GM12878 (cell line): Measurements from ENCODE around the gene NPAS3. TPM values are rescaled to one million over a fixed set of nuclear protein-coding genes. Genes with fewer than 3 reads are reported as not detected.

Experiments
- BHLHE40 ChIP-seq, 2 experiments: fragments of 450-650 bp in 1 of 2; IDR thresholded peaks; 2 replicates each; pipeline ENCODE4 v1.6.1; 2011 to 2017; ENCODE audit warnings: low read depth in 2 of 2, borderline replicate concordance in 1 of 2, improper control_type of control experiment in 1 of 2, low read length in 1 of 2, mild to moderate bottlenecking in 1 of 2
- CBFB ChIP-seq: IDR thresholded peaks from 2 replicates; pipeline ENCODE4 v1.6.1; 2016; ENCODE audit warnings: antibody characterized with exemption, low read depth
- CEBPB ChIP-seq, 2 experiments: fragments of 150-350 bp in 1 of 2; IDR thresholded peaks; 2 replicates each; pipeline ENCODE4 v1.6.1; 2012 to 2014; ENCODE audit warnings: low read depth in 2 of 2, low read length in 2 of 2, borderline replicate concordance in 1 of 2, inconsistent platforms in 1 of 2
- CHD1 ChIP-seq: IDR thresholded peaks from 2 replicates; pipeline ENCODE4 v1.6.1; 2012; ENCODE audit warnings: low read depth, low read length, improper control_type of control experiment
- CREB1 ChIP-seq: IDR thresholded peaks from 2 replicates; pipeline ENCODE4 v1.6.1; 2012; ENCODE audit warnings: low read depth, mild to moderate bottlenecking, inconsistent platforms
- DPF2 ChIP-seq: fragments of 450-650 bp; IDR thresholded peaks from 2 replicates; pipeline ENCODE4 v1.6.1; 2017; ENCODE audit warnings: mild to moderate bottlenecking
- ESRRA ChIP-seq: IDR thresholded peaks from 2 replicates; pipeline ENCODE4 v1.6.1; 2012; ENCODE audit warnings: mild to moderate bottlenecking, low read length, improper control_type of control experiment
- IKZF1 ChIP-seq: fragments of 450-650 bp; conservative IDR thresholded peaks from 2 replicates; pipeline ENCODE4 v1.6.1; 2017; ENCODE audit warnings: antibody characterized with exemption, mild to moderate bottlenecking
- IKZF2 ChIP-seq, 2 experiments: fragments of 450-650 bp; IDR thresholded peaks; 2 replicates each; pipeline ENCODE4 v1.6.1; 2017; ENCODE audit warnings: mild to moderate bottlenecking in 2 of 2, moderate library complexity in 2 of 2
- KDM1A ChIP-seq: fragments of 200-600 bp; sonication (generic); IDR thresholded peaks from 2 replicates; pipeline ENCODE4 v1.6.1; 2016; ENCODE audit warnings: borderline replicate concordance
- MYC ChIP-seq: IDR thresholded peaks from 2 replicates; pipeline ENCODE4 v1.6.1; 2011; ENCODE audit warnings: mild to moderate bottlenecking, low read length, moderate library complexity, inconsistent platforms; ENCODE audit not compliant: insufficient read depth, insufficient replicate concordance, insufficient read length, severe bottlenecking
- NFYA ChIP-seq: IDR thresholded peaks from 2 replicates; pipeline ENCODE4 v1.6.1; 2011; ENCODE audit warnings: low read depth, mild to moderate bottlenecking, low read length, improper control_type of control experiment, borderline replicate concordance
- NR2F1 ChIP-seq: fragments of 450-650 bp; conservative IDR thresholded peaks from 2 replicates; pipeline ENCODE4 v1.6.1; 2017; ENCODE audit warnings: mild to moderate bottlenecking
- RAD21 ChIP-seq: IDR thresholded peaks from 2 replicates; pipeline ENCODE4 v1.6.1; 2011; ENCODE audit warnings: mild to moderate bottlenecking, low read depth, low read length, moderate library complexity; ENCODE audit not compliant: insufficient read depth
- SIN3A ChIP-seq: IDR thresholded peaks from 2 replicates; pipeline ENCODE4 v1.6.1; 2012; ENCODE audit warnings: low read depth, low read length, improper control_type of control experiment
- SUZ12 ChIP-seq: fragments of 200-600 bp; sonication (generic); IDR thresholded peaks from one replicate; pipeline ENCODE4 v1.6.1; 2018; ENCODE audit warnings: antibody characterized with exemption, mild to moderate bottlenecking; ENCODE audit not compliant: unreplicated experiment
- ZBED1 ChIP-seq: IDR thresholded peaks from 2 replicates; pipeline ENCODE4 v1.6.1; 2016; ENCODE audit warnings: borderline replicate concordance
- polyA plus RNA-seq, 11 experiments: library from polyadenylated mRNA; depleted of rRNA in 4 of 11; unstranded in 6 of 11; stranded (reverse) in 5 of 11; fragments of >200 nt; fragmentation: Nextera tagmentation in 4 of 11; fragmentation: Illumina TruSeq in 1 of 11; extraction: Ambion mirVana in 4 of 11; extraction: Trizol in 1 of 11; gene quantifications; 1 replicate in 1 of 11; 2 replicates in 10 of 11; pipeline versions ENCODE4 v1.2.1 to v1.2.3, GENCODE V29; 2011 to 2016; ENCODE audit warnings: inconsistent platforms in 2 of 11, missing spikeins in 2 of 11, low read depth in 1 of 11
- total RNA-seq, 4 experiments: library from RNA; depleted of rRNA in 3 of 4; stranded (reverse); fragments of >200 nt in 3 of 4; fragmentation: Illumina TruSeq in 1 of 4; extraction: Trizol in 1 of 4; gene quantifications; 2 replicates each; pipeline versions ENCODE4 v1.2.1 to v1.2.3, GENCODE V29; 2013 to 2021
- TF ChIP-seq, protein P1 (sequence below): IDR thresholded peaks from 2 replicates; pipeline ENCODE4 v1.6.1; 2011; ENCODE audit warnings: low read depth, low read length, improper control_type of control experiment, borderline replicate concordance
- TF ChIP-seq, protein P2 (sequence below): fragments of 450-650 bp; IDR thresholded peaks from 2 replicates; pipeline ENCODE4 v1.6.1; 2016; ENCODE audit warnings: mild to moderate bottlenecking, moderate library complexity, borderline replicate concordance
- TF ChIP-seq, protein P3 (sequence below): IDR thresholded peaks from 2 replicates; pipeline ENCODE4 v1.6.1; 2011; ENCODE audit warnings: low read depth, mild to moderate bottlenecking, low read length, moderate library complexity, borderline replicate concordance; ENCODE audit errors: extremely low read depth
- TF ChIP-seq, protein P4 (sequence below): fragments of 450-650 bp; IDR thresholded peaks from 2 replicates; pipeline ENCODE4 v1.6.1; 2017; ENCODE audit warnings: antibody characterized with exemption, mild to moderate bottlenecking, moderate library complexity

Gene NPAS3
- total and polyA plus RNA-seq, 10 of the 15 experiments (the other 5 are each of a cell fraction or from before 2014, with no cell fraction given), result under 0.01 to 2.7 (median 0.03) TPM; not detected in 6

DNA sequence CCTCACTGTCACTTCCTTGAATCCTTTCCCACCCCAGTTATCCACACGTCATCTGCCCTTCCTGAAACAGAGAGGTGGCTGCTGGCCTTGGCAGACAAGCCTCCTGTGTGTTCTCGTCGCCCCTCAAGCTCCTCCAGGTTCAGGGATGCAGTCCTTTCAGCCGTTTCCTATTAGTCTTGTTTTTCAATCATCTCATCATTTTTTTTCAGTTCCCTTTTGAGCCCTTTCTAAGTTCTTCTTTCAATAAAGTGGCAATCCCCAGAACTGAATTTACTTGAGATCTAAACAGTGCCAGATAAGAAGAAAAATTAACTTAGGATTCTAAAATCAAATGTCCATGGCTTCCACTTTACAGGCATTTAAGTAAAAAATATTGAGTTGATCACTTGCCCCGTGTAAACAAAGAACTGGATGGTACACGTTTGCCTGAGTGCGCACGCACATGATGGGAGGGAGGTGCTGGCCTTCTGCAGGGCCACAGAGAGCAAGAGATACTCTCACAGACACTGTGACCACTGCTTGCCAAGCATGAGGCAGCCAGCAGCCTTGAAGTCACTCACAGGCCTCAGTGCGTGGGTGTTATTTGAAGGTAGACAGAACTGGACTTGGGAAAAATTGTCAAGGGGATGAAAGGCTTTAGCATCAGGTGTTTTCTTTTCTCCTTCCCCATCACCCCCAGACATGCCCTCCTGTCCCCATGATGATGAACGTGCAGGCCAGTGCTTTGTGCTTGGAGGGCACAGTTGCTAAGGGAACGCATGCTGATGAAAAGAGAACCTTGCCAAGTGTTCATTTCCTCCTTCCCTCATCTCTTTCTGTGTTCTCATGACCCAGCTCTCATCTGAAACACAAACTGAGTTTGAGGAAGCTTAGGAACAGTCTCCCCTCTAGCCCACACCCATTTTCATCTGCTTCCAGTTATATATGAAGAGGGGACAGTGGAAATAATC, 603.9 kb downstream of the NPAS3 start (continued):
- TF ChIP-seq, protein P1, sequence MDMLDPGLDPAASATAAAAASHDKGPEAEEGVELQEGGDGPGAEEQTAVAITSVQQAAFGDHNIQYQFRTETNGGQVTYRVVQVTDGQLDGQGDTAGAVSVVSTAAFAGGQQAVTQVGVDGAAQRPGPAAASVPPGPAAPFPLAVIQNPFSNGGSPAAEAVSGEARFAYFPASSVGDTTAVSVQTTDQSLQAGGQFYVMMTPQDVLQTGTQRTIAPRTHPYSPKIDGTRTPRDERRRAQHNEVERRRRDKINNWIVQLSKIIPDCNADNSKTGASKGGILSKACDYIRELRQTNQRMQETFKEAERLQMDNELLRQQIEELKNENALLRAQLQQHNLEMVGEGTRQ, result no peak
- peak in 1 of 2 experiments; percentile 46; a peak in 1 of 4 replicates for TF ChIP-seq BHLHE40 (IDR thresholded peaks at IDR 0.05; ENCODE audit: borderline replicate concordance in 1 of 2, low read depth in 2 of 2, low read length in 1 of 2)
- peak; percentile 58 to 71; a peak in 3 of 4 replicates for TF ChIP-seq IKZF2 (IDR thresholded peaks at IDR 0.05)
- TF ChIP-seq RAD21, result no peak
- TF ChIP-seq, protein P2, sequence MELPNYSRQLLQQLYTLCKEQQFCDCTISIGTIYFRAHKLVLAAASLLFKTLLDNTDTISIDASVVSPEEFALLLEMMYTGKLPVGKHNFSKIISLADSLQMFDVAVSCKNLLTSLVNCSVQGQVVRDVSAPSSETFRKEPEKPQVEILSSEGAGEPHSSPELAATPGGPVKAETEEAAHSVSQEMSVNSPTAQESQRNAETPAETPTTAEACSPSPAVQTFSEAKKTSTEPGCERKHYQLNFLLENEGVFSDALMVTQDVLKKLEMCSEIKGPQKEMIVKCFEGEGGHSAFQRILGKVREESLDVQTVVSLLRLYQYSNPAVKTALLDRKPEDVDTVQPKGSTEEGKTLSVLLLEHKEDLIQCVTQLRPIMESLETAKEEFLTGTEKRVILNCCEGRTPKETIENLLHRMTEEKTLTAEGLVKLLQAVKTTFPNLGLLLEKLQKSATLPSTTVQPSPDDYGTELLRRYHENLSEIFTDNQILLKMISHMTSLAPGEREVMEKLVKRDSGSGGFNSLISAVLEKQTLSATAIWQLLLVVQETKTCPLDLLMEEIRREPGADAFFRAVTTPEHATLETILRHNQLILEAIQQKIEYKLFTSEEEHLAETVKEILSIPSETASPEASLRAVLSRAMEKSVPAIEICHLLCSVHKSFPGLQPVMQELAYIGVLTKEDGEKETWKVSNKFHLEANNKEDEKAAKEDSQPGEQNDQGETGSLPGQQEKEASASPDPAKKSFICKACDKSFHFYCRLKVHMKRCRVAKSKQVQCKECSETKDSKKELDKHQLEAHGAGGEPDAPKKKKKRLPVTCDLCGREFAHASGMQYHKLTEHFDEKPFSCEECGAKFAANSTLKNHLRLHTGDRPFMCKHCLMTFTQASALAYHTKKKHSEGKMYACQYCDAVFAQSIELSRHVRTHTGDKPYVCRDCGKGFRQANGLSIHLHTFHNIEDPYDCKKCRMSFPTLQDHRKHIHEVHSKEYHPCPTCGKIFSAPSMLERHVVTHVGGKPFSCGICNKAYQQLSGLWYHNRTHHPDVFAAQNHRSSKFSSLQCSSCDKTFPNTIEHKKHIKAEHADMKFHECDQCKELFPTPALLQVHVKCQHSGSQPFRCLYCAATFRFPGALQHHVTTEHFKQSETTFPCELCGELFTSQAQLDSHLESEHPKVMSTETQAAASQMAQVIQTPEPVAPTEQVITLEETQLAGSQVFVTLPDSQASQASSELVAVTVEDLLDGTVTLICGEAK, result no peak
- no peak for TF ChIP-seq CEBPB (IDR thresholded peaks at IDR 0.05; ENCODE audit: borderline replicate concordance in 1 of 2, low read depth in 2 of 2, low read length in 2 of 2)
- TF ChIP-seq, protein P3, sequence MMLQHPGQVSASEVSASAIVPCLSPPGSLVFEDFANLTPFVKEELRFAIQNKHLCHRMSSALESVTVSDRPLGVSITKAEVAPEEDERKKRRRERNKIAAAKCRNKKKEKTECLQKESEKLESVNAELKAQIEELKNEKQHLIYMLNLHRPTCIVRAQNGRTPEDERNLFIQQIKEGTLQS, result no peak
- peak; percentile 53 for TF ChIP-seq IKZF1
- TF ChIP-seq SUZ12, result no peak
- TF ChIP-seq NR2F1, result 0 out of 2 replicates have a peak, but pooled peaks have one; percentile 10
- no peak for TF ChIP-seq ZBED1
- TF ChIP-seq SIN3A, result no peak
- 0 out of 2 replicates have a peak, but pooled peaks have one; percentile 41 for TF ChIP-seq DPF2
- no peak for TF ChIP-seq MYC
- TF ChIP-seq, protein P4, sequence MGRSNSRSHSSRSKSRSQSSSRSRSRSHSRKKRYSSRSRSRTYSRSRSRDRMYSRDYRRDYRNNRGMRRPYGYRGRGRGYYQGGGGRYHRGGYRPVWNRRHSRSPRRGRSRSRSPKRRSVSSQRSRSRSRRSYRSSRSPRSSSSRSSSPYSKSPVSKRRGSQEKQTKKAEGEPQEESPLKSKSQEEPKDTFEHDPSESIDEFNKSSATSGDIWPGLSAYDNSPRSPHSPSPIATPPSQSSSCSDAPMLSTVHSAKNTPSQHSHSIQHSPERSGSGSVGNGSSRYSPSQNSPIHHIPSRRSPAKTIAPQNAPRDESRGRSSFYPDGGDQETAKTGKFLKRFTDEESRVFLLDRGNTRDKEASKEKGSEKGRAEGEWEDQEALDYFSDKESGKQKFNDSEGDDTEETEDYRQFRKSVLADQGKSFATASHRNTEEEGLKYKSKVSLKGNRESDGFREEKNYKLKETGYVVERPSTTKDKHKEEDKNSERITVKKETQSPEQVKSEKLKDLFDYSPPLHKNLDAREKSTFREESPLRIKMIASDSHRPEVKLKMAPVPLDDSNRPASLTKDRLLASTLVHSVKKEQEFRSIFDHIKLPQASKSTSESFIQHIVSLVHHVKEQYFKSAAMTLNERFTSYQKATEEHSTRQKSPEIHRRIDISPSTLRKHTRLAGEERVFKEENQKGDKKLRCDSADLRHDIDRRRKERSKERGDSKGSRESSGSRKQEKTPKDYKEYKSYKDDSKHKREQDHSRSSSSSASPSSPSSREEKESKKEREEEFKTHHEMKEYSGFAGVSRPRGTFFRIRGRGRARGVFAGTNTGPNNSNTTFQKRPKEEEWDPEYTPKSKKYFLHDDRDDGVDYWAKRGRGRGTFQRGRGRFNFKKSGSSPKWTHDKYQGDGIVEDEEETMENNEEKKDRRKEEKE, result no peak
- no peak for TF ChIP-seq NFYA
- no peak for TF ChIP-seq ESRRA
- no peak for TF ChIP-seq CREB1
- TF ChIP-seq KDM1A, result no peak
- TF ChIP-seq CBFB, result no peak
- TF ChIP-seq CHD1, result no peak
